ENCODE results near the gene TCTN1. TPM values are rescaled to one million over a fixed set of nuclear protein-coding genes. Genes with fewer than 3 reads are reported as not detected.
"Not testable (repeated sequence)": the region's sequence is repeated elsewhere in the genome, so short reads cannot be mapped to it uniquely, and the experiment has no call there.

Gene TCTN1
- total RNA-seq, 1 experiment from 2014 or later: 11.1 TPM

DNA sequence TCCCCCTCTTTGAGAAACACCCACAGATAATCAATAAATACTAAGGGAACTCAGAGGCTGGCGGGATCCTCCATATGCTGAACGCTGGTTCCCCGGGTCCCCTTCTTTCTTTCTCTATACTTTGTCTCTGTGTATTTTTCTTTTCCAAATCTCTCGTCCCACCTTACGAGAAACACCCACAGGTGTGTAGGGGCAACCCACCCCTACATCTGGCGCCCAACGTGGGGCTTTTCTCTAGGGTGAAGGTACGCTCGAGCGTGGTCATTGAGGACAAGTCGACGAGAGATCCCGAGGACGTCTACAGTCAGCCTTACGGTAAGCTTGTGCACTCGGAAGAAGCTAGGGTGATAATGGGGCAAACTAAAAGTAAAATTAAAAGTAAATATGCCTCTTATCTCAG, 43.1 kb upstream of the TCTN1 start:
- H2BK20ac ChIP-seq (ENCODE audit: low read depth, low read length, poor library complexity, severe bottlenecking); H2BK15ac ChIP-seq (ENCODE audit: low read depth, low read length); H2BK120ac ChIP-seq (ENCODE audit: low read depth, low read length, poor library complexity, severe bottlenecking); H2AFZ ChIP-seq (ENCODE audit: low read length); H3K4me2 ChIP-seq (ENCODE audit: insufficient read depth, insufficient read length, low read length); H4K8ac ChIP-seq (replicated peaks; ENCODE audit: insufficient read length, low read depth, low read length); H4K20me1 ChIP-seq (ENCODE audit: control insufficient read depth, insufficient read depth, insufficient read length); H3K23me2 ChIP-seq (ENCODE audit: insufficient read length, low read depth, low read length, poor library complexity, severe bottlenecking); H2BK5ac ChIP-seq (ENCODE audit: insufficient read length, low read length); H2BK12ac ChIP-seq (ENCODE audit: insufficient read length, low read depth, low read length); H3K4ac ChIP-seq (ENCODE audit: low read depth, low read length); H4K91ac ChIP-seq (ENCODE audit: insufficient read length, low read depth, low read length); H3K27ac ChIP-seq (ENCODE audit: insufficient read length, low read depth, low read length); H3K56ac ChIP-seq (ENCODE audit: insufficient read length, low read depth, low read length); H3T11ph ChIP-seq (ENCODE audit: low read length); H3K27me3 Mint-ChIP-seq (ENCODE audit: low read depth); H3K79me2 ChIP-seq (ENCODE audit: insufficient read depth, low read length); H4K5ac ChIP-seq (ENCODE audit: insufficient read length, low read depth, low read length); H2AK5ac ChIP-seq (ENCODE audit: insufficient read length, low read length); H3K18ac ChIP-seq (ENCODE audit: insufficient read length, low read depth, low read length); H3K27ac Mint-ChIP-seq; H3K4me3 Mint-ChIP-seq; H3K27me3 ChIP-seq (ENCODE audit: insufficient read depth, low read length); H3K14ac ChIP-seq (ENCODE audit: insufficient read depth, low read length); H3K23ac ChIP-seq (ENCODE audit: insufficient read length, low read depth, low read length); DNase-seq; H3K9ac ChIP-seq (ENCODE audit: extremely low read depth, insufficient read length, low read length); H3K79me1 ChIP-seq (ENCODE audit: insufficient read depth, low read depth, low read length, poor library complexity, severe bottlenecking); H3K9me3 ChIP-seq (ENCODE audit: control insufficient read depth, low read depth, low read length); H3K4me1 ChIP-seq (ENCODE audit: insufficient read depth, low read length): not testable (repeated sequence)
- Mint-ChIP-seq H3K36me3 (ENCODE audit: insufficient read depth in 1 of 3, low read depth in 3 of 3) (peaks cover 20 to 28% (median 25%) of the 10 kb centered on the region in 3 experiments), H3K4me1 (peaks cover 4 to 11% of the 10 kb centered on the region in 2 experiments), H3K9me3 (peaks cover 31 to 37% of the 10 kb centered on the region in 2 experiments)
- WGBS (ENCODE audit: extremely low coverage, insufficient read length, low lambda C conversion rate): no CpG with 5 or more reads among the region's 16 CpGs

Measured in H9 (cell line).